ENCODE measurements around the gene FGFRL1.

Gene FGFRL1

GRCh38 chr4:995311-996026, 16.0 kb upstream of the FGFRL1 start:
- no peaks in the 10 kb centered on the region for H3K4me1 ChIP-seq (ENCODE audit: low read depth, poor library complexity, severe bottlenecking)
- no peak overlapping the region for H3K4me2 ChIP-seq

GRCh38 chr4:996030-996996, 15.1 kb upstream of the FGFRL1 start:
- Histone ChIP-seq H3K9ac (no peak overlapping the region), H3K4me2 (no peak overlapping the region), H3K4me3 (IDR thresholded peaks at IDR 0.05; ENCODE audit: insufficient read depth, low read depth, low read length) (no peak overlapping the region), H4K20me1 (ENCODE audit: insufficient read depth) (no peaks in the 10 kb centered on the region), H3K4me1 (ENCODE audit: low read depth, poor library complexity, severe bottlenecking) (no peaks in the 10 kb centered on the region), H3K79me2 (ENCODE audit: insufficient read depth, low read depth) (no peaks in the 10 kb centered on the region), H3K36me3 (ENCODE audit: insufficient read depth) (no peaks in the 10 kb centered on the region), H3K27me3 (ENCODE audit: insufficient read depth, low read depth) (no peaks in the 10 kb centered on the region), H2AFZ (ENCODE audit: low read depth) (no peak overlapping the region), H3K27ac (no peak overlapping the region)
- TF ChIP-seq, protein P1, sequence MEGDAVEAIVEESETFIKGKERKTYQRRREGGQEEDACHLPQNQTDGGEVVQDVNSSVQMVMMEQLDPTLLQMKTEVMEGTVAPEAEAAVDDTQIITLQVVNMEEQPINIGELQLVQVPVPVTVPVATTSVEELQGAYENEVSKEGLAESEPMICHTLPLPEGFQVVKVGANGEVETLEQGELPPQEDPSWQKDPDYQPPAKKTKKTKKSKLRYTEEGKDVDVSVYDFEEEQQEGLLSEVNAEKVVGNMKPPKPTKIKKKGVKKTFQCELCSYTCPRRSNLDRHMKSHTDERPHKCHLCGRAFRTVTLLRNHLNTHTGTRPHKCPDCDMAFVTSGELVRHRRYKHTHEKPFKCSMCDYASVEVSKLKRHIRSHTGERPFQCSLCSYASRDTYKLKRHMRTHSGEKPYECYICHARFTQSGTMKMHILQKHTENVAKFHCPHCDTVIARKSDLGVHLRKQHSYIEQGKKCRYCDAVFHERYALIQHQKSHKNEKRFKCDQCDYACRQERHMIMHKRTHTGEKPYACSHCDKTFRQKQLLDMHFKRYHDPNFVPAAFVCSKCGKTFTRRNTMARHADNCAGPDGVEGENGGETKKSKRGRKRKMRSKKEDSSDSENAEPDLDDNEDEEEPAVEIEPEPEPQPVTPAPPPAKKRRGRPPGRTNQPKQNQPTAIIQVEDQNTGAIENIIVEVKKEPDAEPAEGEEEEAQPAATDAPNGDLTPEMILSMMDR (conservative IDR thresholded peaks at IDR 0.05; ENCODE audit: low read depth, low read length) = no peak

More at GRCh38 chr4:995311-996026, 16.0 kb upstream of the FGFRL1 start:
- no peak overlapping the region for H2AFZ ChIP-seq (ENCODE audit: low read depth)
- H4K20me1 ChIP-seq (ENCODE audit: insufficient read depth) = no peaks in the 10 kb centered on the region
- H3K27ac ChIP-seq = no peak overlapping the region
- H3K36me3 ChIP-seq (ENCODE audit: insufficient read depth) = no peaks in the 10 kb centered on the region
- H3K9ac ChIP-seq = no peak overlapping the region
- H3K4me3 ChIP-seq (IDR thresholded peaks at IDR 0.05; ENCODE audit: insufficient read depth, low read depth, low read length) = no peak overlapping the region
- TF ChIP-seq, protein P1 (conservative IDR thresholded peaks at IDR 0.05; ENCODE audit: low read depth, low read length) = no peak
- H3K27me3 ChIP-seq (ENCODE audit: insufficient read depth, low read depth) = no peaks in the 10 kb centered on the region
- H3K79me2 ChIP-seq (ENCODE audit: insufficient read depth, low read depth) = no peaks in the 10 kb centered on the region

DNA sequence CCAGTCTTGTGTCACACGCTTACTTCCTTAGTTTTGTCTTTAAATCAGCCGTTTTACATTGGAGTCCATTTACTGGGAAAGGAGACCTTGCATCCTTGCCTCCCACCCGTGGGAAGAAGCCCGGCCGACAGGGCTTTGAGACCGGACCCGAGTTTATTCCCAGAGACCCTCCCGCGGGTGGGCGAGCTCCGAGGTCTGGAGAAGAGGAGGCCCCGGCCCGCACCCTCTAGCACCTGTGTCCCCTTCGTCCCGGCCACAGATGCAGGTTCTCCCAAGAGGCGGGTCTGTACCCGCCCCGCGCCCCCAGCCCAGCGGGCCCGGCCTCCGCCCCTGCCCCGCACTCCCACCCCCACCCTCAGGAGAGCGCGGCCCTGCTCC, 14.4 kb upstream of the FGFRL1 start:
- Histone ChIP-seq H3K4me2 (no peak overlapping the region), H3K36me3 (ENCODE audit: insufficient read depth) (no peaks in the 10 kb centered on the region), H4K20me1 (ENCODE audit: insufficient read depth) (no peaks in the 10 kb centered on the region), H3K4me1 (ENCODE audit: low read depth, poor library complexity, severe bottlenecking) (no peaks in the 10 kb centered on the region), H3K79me2 (ENCODE audit: insufficient read depth, low read depth) (no peaks in the 10 kb centered on the region), H3K9ac (no peak overlapping the region), H3K27ac (no peak overlapping the region), H3K27me3 (ENCODE audit: insufficient read depth, low read depth) (no peaks in the 10 kb centered on the region), H3K4me3 (IDR thresholded peaks at IDR 0.05; ENCODE audit: insufficient read depth, low read depth, low read length) (no peak overlapping the region), H2AFZ (ENCODE audit: low read depth) (no peak overlapping the region)
- TF ChIP-seq, protein P1 (conservative IDR thresholded peaks at IDR 0.05; ENCODE audit: low read depth, low read length) = no peak

DNA sequence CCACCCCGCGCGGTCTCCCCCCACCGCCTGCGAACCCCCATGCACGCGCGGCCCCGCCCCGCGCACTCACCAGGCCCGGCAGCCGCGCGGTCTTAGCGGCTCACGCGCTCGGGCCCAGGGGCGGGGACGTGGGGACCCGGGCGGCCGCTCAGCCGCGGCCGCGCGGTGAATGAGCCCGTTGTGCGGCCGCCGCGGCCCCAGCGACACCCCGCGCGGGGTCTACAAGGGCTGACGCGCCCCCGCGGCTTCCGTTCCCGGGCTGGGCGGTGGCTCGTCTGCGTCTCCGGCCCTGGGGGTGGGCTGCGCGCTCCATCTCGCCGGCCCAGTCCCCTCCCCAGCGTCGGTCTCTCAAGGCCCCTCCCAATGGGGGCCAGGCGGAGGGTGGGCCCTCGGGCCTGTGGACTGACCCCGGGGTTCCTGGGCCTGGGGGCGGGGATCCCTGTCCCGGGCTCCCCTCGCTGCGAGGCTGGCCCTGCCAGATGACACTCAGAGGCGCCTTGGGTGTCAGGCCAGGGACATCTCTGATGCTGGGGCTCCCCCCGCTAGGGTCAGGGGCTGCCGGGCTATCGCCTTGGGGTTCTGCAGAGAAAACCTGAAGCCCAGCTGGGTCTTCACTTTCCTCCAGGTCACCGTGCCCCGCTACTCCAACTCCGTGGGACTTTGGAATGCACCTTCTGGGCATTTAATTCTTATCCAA, 13.9 kb upstream of the FGFRL1 start:
- H3K27ac ChIP-seq = no peak overlapping the region
- no peak overlapping the region for H3K4me2 ChIP-seq
- no peaks in the 10 kb centered on the region for H3K36me3 ChIP-seq (ENCODE audit: insufficient read depth)
- H3K79me2 ChIP-seq (ENCODE audit: insufficient read depth, low read depth) = no peaks in the 10 kb centered on the region
- no peak overlapping the region for H3K4me3 ChIP-seq (IDR thresholded peaks at IDR 0.05; ENCODE audit: insufficient read depth, low read depth, low read length)
- H3K9ac ChIP-seq = no peak overlapping the region
- H3K4me1 ChIP-seq (ENCODE audit: low read depth, poor library complexity, severe bottlenecking) = no peaks in the 10 kb centered on the region
- TF ChIP-seq, protein P1 (conservative IDR thresholded peaks at IDR 0.05; ENCODE audit: low read depth, low read length) = no peak
- no peaks in the 10 kb centered on the region for H3K27me3 ChIP-seq (ENCODE audit: insufficient read depth, low read depth)
- H4K20me1 ChIP-seq (ENCODE audit: insufficient read depth) = no peaks in the 10 kb centered on the region
- H2AFZ ChIP-seq (ENCODE audit: low read depth) = no peak overlapping the region
